Measurements from ENCODE around the gene SLC25A42.
"Not testable (repeated sequence)": the region's sequence is repeated elsewhere in the genome, so short reads cannot be mapped to it uniquely, and the experiment has no call there.

The SLC25A42 gene

GRCh38 chr19:19106056-19106551 is 42.3 kb downstream of the SLC25A42 start:
- TF ChIP-seq JUND (IDR thresholded peaks at IDR 0.05; ENCODE audit: low read depth): no peak
- in situ Hi-C loops (cut with HindIII; ENCODE audit: low pct_unique_long_range_greater_than_20kb, low sequenced_read_pairs): no loop called here
- DNase-seq (ENCODE audit: low read depth in 1 of 2, low spot score in 1 of 2): no peak

- in situ Hi-C loops (cut with HindIII; ENCODE audit: low pct_unique_long_range_greater_than_20kb, low sequenced_read_pairs): not testable (repeated sequence)
Observed at GRCh38 chr19:19106938-19107337, 43.1 kb downstream of the SLC25A42 start.

GRCh38 chr19:19107654-19108053 is 43.9 kb downstream of the SLC25A42 start:
- DNase-seq (ENCODE audit: low read depth in 1 of 2, low spot score in 1 of 2): no peak
- in situ Hi-C loops (cut with HindIII; ENCODE audit: low pct_unique_long_range_greater_than_20kb, low sequenced_read_pairs): no loop called here
- no peak for TF ChIP-seq JUND (IDR thresholded peaks at IDR 0.05; ENCODE audit: low read depth)

More at GRCh38 chr19:19106938-19107337, 43.1 kb downstream of the SLC25A42 start:
- DNase-seq (ENCODE audit: low read depth in 1 of 2, low spot score in 1 of 2): not testable (repeated sequence)

- TF ChIP-seq JUND (IDR thresholded peaks at IDR 0.05; ENCODE audit: low read depth): no peak
- in situ Hi-C loops (cut with HindIII; ENCODE audit: low pct_unique_long_range_greater_than_20kb, low sequenced_read_pairs): no loop called here
- no peak for DNase-seq (ENCODE audit: low read depth in 1 of 2, low spot score in 1 of 2)
Observed at GRCh38 chr19:19109601-19110000, 45.8 kb downstream of the SLC25A42 start.

GRCh38 chr19:19110410-19111135 is 46.8 kb downstream of the SLC25A42 start:
- DNase-seq (ENCODE audit: low read depth in 1 of 2, low spot score in 1 of 2): no peak
- in situ Hi-C loops (cut with HindIII; ENCODE audit: low pct_unique_long_range_greater_than_20kb, low sequenced_read_pairs): no loop called here
- no peak for TF ChIP-seq JUND (IDR thresholded peaks at IDR 0.05; ENCODE audit: low read depth)

- no peak for TF ChIP-seq JUND (IDR thresholded peaks at IDR 0.05; ENCODE audit: low read depth)
- no peak for DNase-seq (ENCODE audit: low read depth in 1 of 2, low spot score in 1 of 2)
- in situ Hi-C loops (cut with HindIII; ENCODE audit: low pct_unique_long_range_greater_than_20kb, low sequenced_read_pairs): no loop called here
Observed at GRCh38 chr19:19111136-19111835, 47.5 kb downstream of the SLC25A42 start.

- in situ Hi-C loops (cut with HindIII; ENCODE audit: low pct_unique_long_range_greater_than_20kb, low sequenced_read_pairs): no loop called here
- TF ChIP-seq JUND (IDR thresholded peaks at IDR 0.05; ENCODE audit: low read depth): no peak
- no peak for DNase-seq (ENCODE audit: low read depth in 1 of 2, low spot score in 1 of 2)
Observed at GRCh38 chr19:19111967-19112580, 48.3 kb downstream of the SLC25A42 start.

GRCh38 chr19:19113040-19113626 is 49.3 kb downstream of the SLC25A42 start:
- no peak for TF ChIP-seq JUND (IDR thresholded peaks at IDR 0.05; ENCODE audit: low read depth)
- no peak for DNase-seq (ENCODE audit: low read depth in 1 of 2, low spot score in 1 of 2)
- in situ Hi-C loops (cut with HindIII; ENCODE audit: low pct_unique_long_range_greater_than_20kb, low sequenced_read_pairs): no loop called here

- no peak for TF ChIP-seq JUND (IDR thresholded peaks at IDR 0.05; ENCODE audit: low read depth)
- in situ Hi-C loops (cut with HindIII; ENCODE audit: low pct_unique_long_range_greater_than_20kb, low sequenced_read_pairs): no loop called here
Observed at GRCh38 chr19:19115954-19116353, 52.2 kb downstream of the SLC25A42 start.

GRCh38 chr19:19119325-19120237 is 55.8 kb downstream of the SLC25A42 start:
- DNase-seq (ENCODE audit: low read depth in 1 of 2, low spot score in 1 of 2): no peak
- no peak for TF ChIP-seq JUND (IDR thresholded peaks at IDR 0.05; ENCODE audit: low read depth)
- in situ Hi-C loops (cut with HindIII; ENCODE audit: low pct_unique_long_range_greater_than_20kb, low sequenced_read_pairs): no loop called here

More at GRCh38 chr19:19115954-19116353, 52.2 kb downstream of the SLC25A42 start:
- peak in 1 of 2 experiments; percentile 12 for DNase-seq (ENCODE audit: low read depth in 1 of 2, low spot score in 1 of 2)

GRCh38 chr19:19120308-19121231 is 56.8 kb downstream of the SLC25A42 start:
- peak in 1 of 2 experiments; percentile 90 for DNase-seq (ENCODE audit: low read depth in 1 of 2, low spot score in 1 of 2)
- in situ Hi-C loops (cut with HindIII; ENCODE audit: low pct_unique_long_range_greater_than_20kb, low sequenced_read_pairs): no loop called here
- TF ChIP-seq JUND (IDR thresholded peaks at IDR 0.05; ENCODE audit: low read depth): no peak

Measured in T47D (cell line).